Measurements from ENCODE around the gene LRIF1.

The LRIF1 gene

DNA sequence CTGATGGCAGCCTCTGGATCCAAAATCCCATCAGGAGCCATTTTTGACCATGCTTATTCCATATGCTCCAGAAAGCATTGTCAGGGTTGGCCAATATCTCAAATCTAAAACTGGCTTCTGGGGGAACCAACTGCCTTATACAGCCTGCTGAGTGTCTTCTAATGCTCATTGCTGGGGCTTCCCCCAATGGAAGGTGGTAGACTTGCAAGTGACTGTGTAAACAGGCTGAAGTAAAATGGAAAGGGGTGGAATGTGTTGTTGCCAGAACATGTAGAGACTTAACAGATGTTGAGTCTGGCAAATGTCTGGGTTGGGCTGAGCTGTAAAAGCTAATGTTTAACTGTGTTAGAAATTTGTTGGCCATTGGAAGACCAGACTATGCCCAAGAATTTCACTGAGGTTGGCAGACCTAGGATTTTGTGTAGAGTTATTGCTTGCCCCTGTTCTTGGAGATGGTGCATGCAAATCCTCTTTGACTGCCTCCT is 22.7 kb upstream of the LRIF1 start:
- no peak for TF ChIP-seq CTCF (IDR thresholded peaks at IDR 0.05; ENCODE audit: low read length, missing control alignments)

DNA sequence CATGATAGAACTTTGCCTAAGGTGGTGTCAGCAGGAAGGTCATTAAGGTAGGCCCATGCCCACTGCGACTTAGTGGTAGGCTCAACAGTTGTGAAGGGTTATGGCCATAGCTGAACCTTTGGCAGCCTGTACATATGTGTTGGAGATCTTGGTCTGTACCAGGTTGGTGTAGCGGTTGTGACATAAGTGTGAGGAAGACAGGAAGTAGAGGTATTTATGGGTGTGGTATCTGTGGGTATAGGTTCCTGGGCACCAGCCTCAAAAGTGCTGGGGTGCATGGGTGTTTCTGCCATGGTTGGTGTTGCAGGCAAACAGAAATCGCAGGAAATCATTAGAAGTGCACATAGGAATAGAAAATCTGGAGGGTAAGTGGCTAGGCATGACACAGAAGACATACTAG is 18.6 kb upstream of the LRIF1 start:
- no peak overlapping the region for H3K4me3 ChIP-seq (replicated peaks; ENCODE audit: low read depth, low read length)
- no peak for TF ChIP-seq CTCF (IDR thresholded peaks at IDR 0.05; ENCODE audit: low read length, missing control alignments)
- no peak for DNase-seq (ENCODE audit: low read depth)

More for the DNA sequence above, 22.7 kb upstream of the LRIF1 start:
- no peak overlapping the region for H3K4me3 ChIP-seq (replicated peaks; ENCODE audit: low read depth, low read length)
- no peak for DNase-seq (ENCODE audit: low read depth)

GRCh38 chr1:110979154-110979553 is 15.4 kb upstream of the LRIF1 start:
- no peak for DNase-seq (ENCODE audit: low read depth)
- TF ChIP-seq CTCF (IDR thresholded peaks at IDR 0.05; ENCODE audit: low read length, missing control alignments): no peak
- no peak overlapping the region for H3K4me3 ChIP-seq (replicated peaks; ENCODE audit: low read depth, low read length)

- H3K4me3 ChIP-seq (replicated peaks; ENCODE audit: low read depth, low read length): no peak overlapping the region
- DNase-seq (ENCODE audit: low read depth): no peak
- no peak for TF ChIP-seq CTCF (IDR thresholded peaks at IDR 0.05; ENCODE audit: low read length, missing control alignments)
These were observed 12.4 kb upstream of the LRIF1 start for GRCh38 chr1:110976089-110976488.

DNA sequence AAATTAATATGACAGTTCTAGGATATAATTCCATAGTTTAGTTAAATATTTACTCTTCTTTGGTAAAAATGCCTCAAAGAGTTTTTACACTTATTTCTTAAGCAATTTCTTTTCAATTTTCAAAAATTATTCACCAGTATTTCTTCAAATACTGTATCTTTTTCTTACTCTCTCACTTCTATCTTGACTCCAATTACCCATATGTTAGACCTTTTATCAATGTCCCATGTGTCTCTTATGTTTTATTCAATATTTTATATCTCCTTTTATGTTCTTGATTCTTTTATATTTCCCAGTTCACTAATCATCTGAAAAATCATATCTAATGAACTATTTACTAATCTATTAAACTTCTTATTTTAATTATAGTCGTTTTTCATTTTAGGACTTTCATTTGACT is 11.5 kb upstream of the LRIF1 start:
- TF ChIP-seq CTCF (IDR thresholded peaks at IDR 0.05; ENCODE audit: low read length, missing control alignments): no peak
- DNase-seq (ENCODE audit: low read depth): no peak
- H3K4me3 ChIP-seq (replicated peaks; ENCODE audit: low read depth, low read length): no peak overlapping the region

- no peak overlapping the region for H3K4me3 ChIP-seq (replicated peaks; ENCODE audit: low read depth, low read length)
- no peak for DNase-seq (ENCODE audit: low read depth)
- TF ChIP-seq CTCF (IDR thresholded peaks at IDR 0.05; ENCODE audit: low read length, missing control alignments): no peak
These were observed 3.5 kb upstream of the LRIF1 start for GRCh38 chr1:110967256-110967655.

DNA sequence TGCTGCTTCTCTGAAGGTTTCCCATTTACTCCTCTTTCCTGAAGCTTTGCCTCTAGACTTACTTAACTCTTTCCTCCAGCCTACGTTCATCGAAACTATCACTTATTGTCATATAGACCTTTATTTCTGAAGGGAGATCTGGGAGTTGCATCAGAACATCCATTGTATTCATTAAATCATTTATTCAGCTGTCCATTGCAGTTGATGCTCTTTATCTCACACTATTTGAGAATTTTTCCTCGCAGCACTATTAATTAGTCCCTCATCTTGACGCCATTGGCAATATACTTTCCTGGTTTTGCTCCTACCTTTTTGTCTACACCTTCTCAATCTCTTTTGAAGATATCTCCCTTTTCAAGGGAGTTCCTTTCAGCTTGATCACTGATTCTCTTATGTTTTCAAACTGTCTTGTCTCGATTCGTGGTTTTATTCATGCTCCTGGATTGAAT is 757 bp upstream of the LRIF1 start:
- no peak for DNase-seq (ENCODE audit: low read depth)
- peak overlapping the region; percentile 95 for H3K4me3 ChIP-seq (replicated peaks; ENCODE audit: low read depth, low read length)
- no peak for TF ChIP-seq CTCF (IDR thresholded peaks at IDR 0.05; ENCODE audit: low read length, missing control alignments)

Data from fibroblast of pulmonary artery (primary cell).